ENCODE results near the gene VPS72.

DNA sequence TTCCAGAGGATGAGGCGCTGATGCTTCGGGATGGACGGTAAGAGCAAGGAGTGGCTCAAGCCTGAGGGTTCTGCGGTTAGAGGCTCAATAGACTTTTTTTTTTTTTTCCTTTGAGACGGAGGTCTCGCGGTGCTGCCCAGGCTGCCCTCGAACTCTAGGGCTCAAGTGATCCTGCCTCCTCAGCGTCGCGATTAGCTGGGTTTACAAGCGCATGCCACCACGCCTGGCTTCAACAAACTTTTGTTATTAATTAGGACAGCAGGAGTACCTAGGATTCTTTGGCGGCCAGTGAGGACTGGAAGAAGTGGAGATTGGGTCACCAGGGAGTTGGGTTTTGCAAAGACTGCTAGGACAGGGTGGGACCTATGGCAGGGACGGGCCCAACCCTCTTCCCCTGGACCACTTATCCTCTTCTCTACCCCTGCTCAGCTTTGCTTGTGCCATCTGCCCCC, 23.5 kb downstream of the VPS72 start:
- TF ChIP-seq, protein P1, sequence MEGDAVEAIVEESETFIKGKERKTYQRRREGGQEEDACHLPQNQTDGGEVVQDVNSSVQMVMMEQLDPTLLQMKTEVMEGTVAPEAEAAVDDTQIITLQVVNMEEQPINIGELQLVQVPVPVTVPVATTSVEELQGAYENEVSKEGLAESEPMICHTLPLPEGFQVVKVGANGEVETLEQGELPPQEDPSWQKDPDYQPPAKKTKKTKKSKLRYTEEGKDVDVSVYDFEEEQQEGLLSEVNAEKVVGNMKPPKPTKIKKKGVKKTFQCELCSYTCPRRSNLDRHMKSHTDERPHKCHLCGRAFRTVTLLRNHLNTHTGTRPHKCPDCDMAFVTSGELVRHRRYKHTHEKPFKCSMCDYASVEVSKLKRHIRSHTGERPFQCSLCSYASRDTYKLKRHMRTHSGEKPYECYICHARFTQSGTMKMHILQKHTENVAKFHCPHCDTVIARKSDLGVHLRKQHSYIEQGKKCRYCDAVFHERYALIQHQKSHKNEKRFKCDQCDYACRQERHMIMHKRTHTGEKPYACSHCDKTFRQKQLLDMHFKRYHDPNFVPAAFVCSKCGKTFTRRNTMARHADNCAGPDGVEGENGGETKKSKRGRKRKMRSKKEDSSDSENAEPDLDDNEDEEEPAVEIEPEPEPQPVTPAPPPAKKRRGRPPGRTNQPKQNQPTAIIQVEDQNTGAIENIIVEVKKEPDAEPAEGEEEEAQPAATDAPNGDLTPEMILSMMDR (IDR thresholded peaks at IDR 0.05; ENCODE audit: low read depth, low read length): no peak
- TF ChIP-seq POLR2A (IDR thresholded peaks at IDR 0.05; ENCODE audit: extremely low read depth, insufficient read length): no peak
- TF ChIP-seq, protein P2, sequence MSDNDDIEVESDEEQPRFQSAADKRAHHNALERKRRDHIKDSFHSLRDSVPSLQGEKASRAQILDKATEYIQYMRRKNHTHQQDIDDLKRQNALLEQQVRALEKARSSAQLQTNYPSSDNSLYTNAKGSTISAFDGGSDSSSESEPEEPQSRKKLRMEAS (IDR thresholded peaks at IDR 0.05; ENCODE audit: low read depth, low read length): no peak

Measured in NB4 (cell line).